GM18909 (cell line): ENCODE data around the gene ATAD3B.
"Not testable (repeated sequence)": the region's sequence is repeated elsewhere in the genome, so short reads cannot be mapped to it uniquely, and the experiment has no call there.

Experiments used
- ATAC-seq: cut with Tn5 transposase; IDR thresholded peaks from one replicate; pipeline ENCODE4 v1.9.1; 2021; ENCODE audit warnings: mild to moderate bottlenecking; ENCODE audit not compliant: unreplicated experiment, poor library complexity

ATAD3B gene

DNA sequence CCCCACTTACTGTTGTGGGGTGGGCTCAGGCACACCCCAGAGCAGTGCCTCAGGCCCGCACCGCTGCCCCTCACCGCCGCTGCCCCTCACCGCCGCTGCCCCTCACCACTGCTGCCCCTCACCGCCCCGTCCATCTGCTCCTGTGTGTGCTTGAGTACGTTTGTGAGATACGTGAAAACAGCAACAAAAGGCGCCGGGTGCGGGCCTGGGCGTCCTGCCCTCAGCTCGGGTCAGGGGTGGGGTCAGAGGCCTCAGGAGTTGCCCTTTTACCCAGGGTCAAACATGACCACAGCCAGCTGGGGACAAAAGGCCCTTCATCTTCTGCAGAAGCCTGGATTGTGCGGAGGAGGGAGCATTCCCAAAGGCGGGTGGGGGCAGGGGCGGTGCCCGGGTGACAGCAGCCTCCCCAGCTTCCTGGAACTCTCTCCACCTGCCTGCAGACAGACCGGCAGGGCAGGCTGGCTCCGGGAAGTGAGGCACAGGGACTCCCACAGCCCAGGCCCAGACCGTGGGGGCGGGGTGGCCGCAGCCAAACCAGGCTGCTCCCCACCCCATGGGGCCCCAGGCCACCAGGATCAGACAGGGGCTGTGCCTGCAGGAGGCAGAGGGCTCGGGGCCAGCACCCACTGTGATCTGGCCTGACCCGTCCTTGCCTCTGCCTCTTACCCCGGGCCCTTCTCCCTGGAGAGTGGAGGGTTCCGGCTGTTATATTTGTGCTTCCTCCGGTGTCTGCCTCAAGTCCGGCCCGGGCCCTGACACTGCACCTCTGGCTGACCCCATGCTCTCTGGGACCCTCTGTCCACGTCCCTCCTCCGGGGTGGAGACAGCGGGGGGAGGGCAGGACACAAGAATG is 38.4 kb upstream of the ATAD3B start:
- ATAC-seq = no peak

DNA sequence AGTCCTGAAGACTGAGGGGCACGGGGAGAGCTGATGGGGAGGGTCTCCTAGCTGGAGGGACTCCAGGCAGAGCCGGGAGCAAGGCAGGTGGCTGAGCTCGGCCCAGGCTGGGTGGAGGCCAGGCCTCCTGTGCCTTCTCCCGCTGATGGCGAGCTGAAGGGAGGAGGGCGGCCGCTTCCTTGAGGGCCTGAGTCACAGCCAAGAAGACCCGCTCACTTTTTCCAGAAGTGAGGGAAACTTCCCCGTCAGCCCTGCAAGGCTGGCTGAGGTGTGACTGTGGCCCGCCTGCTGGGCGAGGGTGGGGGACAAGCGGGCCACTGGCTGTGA is 37.8 kb upstream of the ATAD3B start:
- no peak for ATAC-seq

DNA sequence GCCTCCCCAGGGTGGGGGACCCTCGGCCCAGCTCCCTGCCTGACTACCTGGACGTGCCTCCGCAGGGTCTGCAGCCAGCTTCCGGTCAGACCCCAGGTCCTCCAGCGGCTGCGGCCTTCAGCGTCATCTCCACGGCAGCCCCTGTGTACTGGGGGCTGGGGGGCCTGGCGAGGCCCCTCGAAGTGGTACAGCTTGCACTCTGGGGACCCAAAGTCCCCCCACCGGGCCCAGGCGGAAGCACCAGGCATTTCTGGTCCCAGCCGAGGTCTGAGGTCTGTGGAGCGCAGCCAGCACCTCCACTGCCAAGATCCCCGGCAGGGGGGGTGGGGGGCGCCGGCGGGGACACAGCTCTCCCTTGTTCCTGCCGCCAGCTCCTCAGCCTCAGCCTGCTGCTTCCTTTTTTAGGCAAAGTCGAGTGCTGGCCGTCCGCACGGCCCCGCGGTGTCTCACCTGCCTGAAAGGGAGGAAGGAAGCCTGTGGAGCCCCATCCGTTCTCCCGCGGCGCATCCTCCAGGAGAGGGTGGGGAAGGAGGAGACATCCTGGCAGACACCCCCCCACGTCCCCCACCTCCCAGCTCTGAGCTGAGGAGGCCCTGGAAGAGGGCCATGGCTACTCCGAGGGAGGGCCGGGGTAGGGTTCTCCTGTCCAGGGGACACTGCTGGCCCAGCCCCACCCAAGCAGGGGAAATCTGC is 37.3 kb upstream of the ATAD3B start:
- no peak for ATAC-seq

DNA sequence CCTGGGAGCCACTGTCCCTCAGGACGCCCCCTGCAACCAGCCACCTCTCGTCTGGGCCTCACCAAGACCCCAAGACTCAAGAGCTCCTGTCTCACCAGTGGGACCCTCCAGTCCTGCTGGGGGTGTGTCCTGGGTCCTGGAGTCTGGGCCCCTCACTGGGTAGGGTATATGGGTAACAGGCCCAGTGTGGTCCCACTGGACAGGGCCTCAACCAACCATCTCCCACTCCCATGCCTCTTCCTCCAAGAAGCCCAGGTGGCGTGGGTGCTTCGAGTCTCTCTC is 36.8 kb upstream of the ATAD3B start:
- no peak for ATAC-seq

DNA sequence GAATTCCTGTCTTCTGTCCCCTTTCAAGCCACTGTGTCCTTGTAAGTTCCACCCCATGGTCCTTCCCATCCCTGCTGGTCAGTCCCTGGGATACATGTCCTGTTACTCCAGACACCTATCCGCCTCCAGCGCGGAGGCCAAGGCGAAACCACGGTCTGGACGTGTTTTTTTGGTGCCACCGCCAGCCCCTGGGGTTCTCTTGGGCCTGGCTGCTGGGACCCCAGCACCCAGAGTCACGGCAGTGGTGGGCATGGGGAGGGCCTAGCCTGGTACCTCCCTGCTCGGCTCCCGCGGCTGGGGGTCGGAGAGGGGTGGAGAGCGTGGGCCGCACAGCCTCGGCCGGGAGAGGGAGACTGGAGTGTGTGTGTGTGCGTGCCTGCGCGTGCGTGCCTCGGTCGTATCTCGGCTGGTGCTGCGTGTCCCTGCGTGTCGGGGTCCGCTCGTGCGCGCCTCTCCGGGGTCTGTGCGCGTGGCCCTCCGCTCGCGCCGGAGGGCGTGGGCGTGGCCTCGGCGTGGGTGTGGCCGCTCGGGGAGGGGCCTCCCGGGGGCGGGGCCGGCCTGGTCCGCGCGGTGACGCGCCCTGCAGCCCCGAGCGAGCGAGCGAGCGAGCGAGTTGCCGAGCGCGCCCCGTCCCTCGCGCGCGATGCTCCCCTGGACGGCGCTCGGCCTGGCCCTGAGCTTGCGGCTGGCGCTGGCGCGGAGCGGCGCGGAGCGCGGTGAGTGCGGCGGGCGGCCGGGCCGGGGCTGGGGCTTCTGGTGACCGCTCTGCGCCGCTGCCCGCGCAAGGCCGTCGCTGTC is 36.3 kb upstream of the ATAD3B start, which contains the start of gene VWA1:
TSS of gene VWA1 (plus strand) at position 585 of the 798 bp plus-strand sequence. CDS start at position 644, 59 bp downstream.
- no peak for ATAC-seq

DNA sequence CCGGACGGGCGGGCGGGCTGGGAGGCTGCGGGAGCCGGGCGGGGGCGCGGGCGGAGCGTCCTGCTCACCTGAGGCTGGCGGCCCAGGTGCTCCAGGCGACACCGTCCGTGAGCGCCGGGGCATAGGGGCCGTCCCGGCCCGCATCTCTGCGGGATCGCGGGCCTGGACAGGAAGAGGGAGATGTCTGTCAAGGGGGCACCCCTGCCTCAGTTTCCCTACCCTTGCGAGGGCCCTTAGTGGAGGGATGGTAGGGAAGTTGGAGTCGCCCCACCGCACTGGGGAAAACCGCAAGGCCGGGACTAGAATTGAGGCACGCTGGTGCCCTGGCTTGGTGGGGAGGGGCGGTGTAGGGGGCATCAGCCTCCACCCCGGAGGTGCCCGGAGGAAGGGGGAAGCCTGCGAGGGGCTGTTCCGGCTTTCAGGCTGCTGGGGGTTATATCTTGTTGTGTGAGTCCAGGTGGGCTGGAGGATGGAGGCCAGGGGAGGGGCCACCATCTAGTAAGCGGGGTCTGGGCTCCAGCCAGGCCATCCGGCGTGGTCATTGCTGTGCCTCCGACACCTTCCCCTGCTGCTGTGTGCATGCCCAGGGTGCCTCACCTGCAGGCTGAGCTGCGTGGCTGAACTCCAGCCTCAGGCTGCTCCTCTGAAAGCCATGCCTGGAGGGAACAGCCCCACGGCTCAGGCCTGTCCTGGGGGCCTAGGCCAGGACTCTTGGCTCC is 35.5 kb upstream of the ATAD3B start:
- ATAC-seq = no peak

DNA sequence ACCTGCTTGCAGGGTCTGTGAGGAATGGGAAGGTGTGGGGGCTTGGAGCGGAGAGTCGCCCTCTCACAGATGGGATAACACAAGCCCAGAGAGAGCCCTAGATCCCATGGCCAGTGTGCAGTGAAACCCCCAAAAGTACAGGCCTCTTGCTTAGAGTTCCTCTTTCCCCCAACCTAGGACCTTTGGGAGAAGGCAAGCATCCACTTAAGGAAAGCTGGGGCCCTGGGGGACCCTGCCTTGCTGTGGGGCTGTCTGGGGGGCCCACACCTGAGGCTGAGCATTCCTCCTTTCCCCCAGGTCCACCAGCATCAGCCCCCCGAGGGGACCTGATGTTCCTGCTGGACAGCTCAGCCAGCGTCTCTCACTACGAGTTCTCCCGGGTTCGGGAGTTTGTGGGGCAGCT is 34.9 kb upstream of the ATAD3B start:
- no peak for ATAC-seq

DNA sequence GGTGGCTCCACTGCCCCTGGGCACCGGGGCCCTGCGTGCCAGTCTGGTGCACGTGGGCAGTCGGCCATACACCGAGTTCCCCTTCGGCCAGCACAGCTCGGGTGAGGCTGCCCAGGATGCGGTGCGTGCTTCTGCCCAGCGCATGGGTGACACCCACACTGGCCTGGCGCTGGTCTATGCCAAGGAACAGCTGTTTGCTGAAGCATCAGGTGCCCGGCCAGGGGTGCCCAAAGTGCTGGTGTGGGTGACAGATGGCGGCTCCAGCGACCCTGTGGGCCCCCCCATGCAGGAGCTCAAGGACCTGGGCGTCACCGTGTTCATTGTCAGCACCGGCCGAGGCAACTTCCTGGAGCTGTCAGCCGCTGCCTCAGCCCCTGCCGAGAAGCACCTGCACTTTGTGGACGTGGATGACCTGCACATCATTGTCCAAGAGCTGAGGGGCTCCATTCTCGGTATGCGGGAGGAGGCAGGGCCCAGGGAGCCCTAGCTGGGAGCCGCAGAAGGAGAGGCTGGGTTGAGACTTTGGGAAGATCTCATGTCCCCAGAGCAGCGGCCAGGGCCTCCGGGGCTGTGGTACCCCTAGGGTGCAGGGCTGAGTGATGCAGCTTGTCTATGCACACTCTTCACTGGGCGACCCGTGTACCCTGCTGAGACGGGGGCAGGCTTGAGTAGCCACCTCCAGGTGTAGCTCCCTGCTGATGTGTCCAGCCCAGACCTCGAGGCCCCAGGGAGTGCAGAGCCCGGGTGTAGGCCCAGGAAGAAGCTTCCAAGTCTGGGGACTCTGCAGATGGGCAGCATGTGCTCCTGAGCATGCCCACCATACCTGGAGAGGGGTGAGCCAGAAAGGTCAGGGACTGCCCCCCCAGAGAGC is 34.3 kb upstream of the ATAD3B start:
- ATAC-seq = no peak

DNA sequence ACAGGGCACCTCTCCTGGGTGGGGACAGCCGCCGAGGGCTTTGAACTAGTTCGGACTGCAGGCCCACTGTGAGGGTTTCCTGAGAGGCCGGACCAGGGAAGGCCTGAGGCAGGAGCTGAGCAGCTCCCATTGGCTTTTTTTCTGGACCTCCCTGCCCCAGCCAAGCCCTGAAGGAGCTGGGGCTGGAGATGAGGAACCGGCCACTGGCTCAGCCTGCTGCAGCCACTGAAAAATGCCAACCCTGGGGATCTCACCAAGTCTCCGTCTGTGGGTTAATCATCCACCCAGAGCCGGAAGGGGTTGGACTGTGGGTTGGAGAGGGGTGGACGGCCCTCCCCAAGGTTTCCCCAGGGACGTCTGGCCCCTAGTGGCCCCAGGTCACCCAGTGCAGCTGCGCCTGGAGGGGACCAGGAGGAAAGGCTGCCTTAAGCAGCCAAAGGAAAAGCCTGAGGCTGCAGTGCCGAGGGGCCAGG is 33.6 kb upstream of the ATAD3B start:
- peak; percentile 69 for ATAC-seq

DNA sequence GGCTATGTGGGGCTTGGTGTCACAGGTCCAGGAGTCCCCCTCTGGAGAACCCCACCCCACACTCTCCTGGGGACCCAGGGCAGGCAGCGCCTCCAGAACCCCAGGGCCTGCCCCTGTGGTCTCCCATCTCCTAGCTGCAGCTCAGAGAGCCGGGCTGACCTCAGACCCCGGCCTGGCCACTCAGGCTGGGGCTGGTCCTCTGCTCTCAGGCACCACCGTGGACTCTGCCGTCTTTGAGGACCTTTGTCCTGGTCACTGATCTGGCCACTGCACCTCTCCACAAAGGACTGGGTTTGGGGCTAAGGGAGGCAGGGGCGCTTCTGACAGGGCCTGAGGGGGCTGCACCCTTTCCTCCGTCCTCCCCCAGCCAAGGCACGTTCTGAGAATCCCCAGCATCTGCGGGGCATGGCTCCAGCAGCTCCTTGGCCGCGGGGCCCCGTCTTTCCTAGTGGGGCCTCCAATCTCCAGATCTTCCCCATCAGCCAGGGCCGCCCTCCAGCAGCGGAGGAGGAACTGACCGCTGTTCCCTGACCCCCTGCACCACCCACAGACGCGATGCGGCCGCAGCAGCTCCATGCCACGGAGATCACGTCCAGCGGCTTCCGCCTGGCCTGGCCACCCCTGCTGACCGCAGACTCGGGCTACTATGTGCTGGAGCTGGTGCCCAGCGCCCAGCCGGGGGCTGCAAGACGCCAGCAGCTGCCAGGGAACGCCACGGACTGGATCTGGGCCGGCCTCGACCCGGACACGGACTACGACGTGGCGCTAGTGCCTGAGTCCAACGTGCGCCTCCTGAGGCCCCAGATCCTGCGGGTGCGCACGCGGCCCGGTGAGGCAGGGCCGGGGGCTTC is 32.8 kb upstream of the ATAD3B start:
- no peak for ATAC-seq

DNA sequence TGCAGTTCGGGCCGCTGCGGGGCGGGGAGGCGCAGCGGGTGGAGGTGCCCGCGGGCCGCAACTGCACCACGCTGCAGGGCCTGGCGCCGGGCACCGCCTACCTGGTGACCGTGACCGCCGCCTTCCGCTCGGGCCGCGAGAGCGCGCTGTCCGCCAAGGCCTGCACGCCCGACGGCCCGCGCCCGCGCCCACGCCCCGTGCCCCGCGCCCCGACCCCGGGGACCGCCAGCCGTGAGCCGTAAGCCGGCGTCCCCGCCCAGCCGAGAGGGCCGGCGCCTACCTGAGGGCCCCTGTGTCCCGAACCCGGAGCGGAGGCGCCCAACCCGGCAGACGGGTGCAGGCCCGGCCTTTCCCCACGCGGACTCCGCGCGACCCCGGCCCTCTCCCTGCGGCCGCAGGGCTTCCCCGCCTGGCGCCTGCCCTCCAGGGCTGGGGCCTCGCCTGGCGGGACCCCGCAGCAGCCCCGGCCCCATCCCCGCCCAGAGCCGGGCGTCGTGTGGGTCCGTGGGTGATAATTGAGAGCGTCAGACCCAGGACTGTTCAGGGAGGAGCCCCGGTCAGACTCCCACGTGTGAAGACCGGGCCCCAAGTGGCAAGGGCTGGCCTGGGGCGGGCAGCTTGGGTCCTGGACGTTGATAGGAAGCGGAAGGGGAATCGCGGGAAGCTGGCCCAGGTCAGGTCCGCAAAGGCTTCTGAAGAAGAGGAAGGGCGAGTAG is 31.9 kb upstream of the ATAD3B start:
- no peak for ATAC-seq

DNA sequence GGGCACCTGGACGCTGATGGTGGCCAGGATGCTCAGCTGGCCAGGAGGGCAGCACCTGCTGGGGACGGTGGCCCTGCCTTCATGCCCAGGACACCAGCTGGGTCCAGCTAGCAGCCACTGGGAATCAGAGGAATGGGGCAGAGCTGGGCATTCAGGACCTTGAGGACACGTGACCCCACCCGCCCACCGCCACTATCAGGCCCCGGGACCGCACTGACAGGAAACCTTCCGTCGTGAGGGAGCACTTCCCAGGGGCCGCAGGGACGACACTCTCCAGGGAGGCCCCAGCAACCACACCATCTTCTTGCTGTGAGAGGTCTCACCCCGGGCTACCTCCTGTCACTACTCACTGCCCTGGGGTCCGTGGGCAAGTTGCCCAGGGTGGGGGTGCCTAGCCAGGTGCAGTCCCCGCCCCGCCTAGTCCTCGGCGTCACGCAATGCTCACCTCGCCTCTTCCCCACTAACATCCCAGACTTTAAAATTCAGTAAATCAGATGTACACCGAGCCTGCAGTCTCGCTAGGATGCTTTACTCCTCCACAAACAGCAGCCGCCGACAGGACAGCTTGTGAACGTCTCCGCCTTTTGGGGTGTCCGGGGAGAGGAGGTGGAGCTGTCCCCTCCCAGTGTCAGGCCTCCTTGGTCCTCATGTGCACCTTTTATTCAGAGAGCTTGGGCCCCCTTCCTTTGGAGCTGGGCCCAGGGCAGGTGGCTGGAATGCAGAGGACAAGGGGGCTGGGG is 31.1 kb upstream of the ATAD3B start:
- no peak for ATAC-seq

DNA sequence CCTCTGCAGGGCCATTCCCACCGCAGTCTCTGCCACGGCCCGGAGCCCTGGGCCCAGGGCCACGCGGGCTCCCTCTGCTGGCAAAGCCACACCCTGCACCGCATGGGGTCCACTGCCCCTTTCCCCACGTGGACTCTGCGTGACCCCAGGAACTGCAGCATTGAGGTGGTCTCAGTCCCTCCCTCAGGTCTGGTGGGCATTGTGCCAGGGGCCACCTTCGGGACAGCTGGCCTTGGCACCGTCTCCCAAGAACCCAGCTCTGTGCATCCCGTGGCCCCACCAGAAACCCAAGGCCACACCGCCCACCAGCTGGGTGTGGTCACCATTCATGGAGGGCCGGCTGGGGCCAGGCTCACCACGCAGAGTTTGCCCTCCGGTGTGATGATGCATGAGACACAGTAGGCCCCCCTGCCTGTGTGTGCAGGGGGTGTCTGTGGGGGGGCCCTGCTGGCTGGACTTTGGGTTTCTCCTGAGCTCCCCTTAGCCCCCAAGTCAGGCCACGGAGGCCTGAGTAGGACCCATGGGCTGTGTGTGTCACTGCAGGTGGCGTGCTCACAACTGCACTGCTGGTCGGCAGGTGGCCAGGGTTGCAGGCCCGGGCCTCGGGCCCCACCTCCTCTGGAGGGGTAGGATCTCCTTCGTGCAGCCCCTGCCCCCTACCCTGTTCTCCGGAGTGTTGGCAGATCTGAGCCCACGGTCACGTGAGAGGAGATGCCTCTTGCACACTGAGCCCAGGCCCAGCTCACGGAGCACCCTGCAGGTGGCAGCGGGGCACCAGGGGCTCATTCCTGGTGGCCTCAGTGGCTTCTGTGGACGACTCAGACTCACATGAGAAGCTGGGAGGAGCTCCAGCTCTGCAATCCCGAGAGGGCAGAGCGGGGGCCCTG is 30.3 kb upstream of the ATAD3B start:
- ATAC-seq = no peak

DNA sequence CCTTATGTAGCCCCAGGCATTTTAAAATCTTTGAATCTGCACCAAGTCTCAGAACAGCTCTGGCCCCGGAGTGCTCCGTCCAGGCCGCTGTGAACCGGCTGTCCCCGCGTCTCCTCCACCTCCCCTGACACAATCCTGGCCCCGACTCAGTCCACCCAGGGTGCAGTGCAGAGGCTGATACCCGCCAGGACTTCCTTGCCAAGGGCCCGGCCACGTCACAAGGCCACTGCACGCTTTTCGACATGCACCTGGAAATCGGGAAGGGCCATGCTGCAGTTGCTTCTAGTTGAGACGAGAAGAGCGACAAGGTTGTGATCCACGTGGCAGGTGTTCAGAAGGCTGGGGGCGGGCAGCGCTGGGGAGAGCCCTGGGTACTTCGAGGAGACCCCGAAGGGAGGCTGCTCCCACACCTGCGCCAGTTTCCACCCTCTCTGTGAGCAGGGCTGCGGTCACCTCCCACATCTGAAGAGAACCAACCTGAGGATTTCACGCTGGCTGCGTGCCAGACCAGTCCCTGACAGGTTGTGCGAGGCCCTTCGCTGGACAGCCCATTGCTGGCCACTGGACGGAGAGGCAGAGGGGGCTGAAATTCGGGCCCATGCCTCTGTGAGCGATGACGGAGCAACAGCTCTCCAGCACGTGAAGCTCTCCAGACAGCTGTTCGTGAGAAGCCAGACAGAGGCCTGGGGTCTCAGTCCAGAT is 29.3 kb upstream of the ATAD3B start:
- no peak for ATAC-seq

DNA sequence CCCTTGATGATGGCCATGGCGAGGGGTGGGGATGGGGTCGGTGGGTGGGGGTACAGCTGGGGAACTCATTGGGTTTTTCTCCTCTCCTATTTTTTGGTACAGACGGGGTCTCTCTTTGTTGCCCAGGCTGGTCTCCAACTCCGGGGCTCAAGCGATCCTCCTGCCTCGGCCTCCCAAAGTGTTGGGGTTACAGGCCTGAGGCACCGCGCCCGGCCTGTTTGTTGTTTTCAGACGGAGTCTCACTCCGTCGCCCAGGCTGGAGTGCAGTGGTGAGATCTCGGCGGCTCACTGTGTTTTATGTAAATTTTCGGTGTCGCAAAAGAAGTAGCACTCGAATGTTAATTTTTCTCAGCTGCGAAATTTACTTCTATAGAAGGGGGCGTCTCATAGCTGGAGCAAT is 24.9 kb upstream of the ATAD3B start:
- ATAC-seq = not testable (repeated sequence)
